Measurements from ENCODE around the gene PTPRN2. TPM values are rescaled to one million over a fixed set of nuclear protein-coding genes. Genes with fewer than 3 reads are reported as not detected.
A peak's percentile ranks its signal among the peaks of the same experiment; 100 is the strongest.
"Not testable (repeated sequence)": the region's sequence is repeated elsewhere in the genome, so short reads cannot be mapped to it uniquely, and the experiment has no call there.

The PTPRN2 gene
- total RNA-seq, 2 experiments from 2014 or later: 4.7 to 4.8 TPM

DNA sequence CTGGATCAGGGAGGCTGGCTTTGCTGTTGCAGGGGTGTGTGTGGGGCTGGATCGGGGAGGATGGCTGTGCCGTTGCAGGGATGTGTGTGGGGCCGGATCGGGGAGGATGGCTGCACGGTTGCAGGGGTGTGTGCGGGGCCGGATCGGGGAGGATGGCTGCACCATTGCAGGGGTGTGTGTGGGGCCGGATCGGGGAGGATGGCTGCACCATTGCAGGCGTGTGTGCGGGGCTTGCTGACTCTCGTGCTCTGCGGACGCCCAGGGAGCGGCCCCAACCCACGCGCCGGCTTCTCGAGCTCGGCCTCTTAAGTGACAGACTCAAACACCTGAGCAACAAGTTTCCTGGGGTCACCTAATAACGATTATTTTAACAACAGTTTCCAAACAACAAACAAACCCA is 732.6 kb downstream of the PTPRN2 start:
- Mint-ChIP-seq H3K4me1 (peaks cover 9% of the 10 kb centered on the region), H3K36me3 (ENCODE audit: low read depth) (no peaks in the 10 kb centered on the region), H3K4me3 (no peak overlapping the region), H3K9me3 (no peaks in the 10 kb centered on the region), H3K27ac (no peak overlapping the region), H3K27me3 (no peaks in the 10 kb centered on the region)
- no peak for DNase-seq
- ChIA-PET POLR2A (no interaction called here), CTCF (no interaction called here)

DNA sequence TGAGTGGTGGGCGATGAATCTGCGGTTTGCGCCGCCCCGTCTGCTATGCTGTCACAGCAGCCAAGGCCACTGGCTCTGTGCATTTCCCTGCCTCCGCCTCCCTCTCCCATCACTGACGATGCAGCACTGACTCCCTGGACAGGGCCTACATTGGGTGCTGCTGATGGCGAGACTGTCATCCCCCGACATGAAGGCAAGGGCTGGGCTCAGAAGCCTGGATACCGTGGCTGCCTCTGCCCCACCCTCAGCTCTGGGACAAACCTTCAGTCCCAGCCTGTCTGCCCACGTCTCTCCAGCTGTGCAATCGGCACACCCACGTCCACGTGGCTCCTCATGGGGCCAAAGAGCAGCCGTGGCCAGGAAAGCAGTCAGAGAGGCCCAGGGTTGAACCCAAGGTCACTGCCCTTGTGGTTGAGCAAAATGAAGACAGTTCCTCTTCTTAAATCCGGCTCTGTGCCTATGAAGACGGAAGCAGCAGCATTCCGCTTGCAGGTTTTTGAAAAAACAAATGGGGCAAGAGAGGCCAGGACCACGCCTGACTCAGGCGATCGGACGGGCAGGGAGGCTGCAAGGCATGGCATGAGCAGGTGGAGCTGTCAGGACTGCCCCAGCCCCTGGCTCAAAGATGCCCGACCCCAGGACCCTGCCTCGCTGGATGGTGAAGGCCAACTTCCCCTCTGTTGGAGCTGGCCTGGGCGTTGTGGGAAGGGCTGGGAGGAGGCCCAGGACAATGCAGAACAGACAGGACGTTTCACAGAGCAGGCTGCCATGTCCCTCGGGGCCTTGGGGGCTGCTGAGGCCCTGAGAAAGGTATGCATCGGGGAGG is 733.3 kb downstream of the PTPRN2 start:
- no peak overlapping the region for H3K27ac Mint-ChIP-seq
- no peaks in the 10 kb centered on the region for H3K36me3 Mint-ChIP-seq (ENCODE audit: low read depth)
- DNase-seq: no peak
- no peak overlapping the region for H3K4me3 Mint-ChIP-seq
- H3K27me3 Mint-ChIP-seq: no peaks in the 10 kb centered on the region
- ChIA-PET POLR2A (no interaction called here), CTCF (no interaction called here)
- H3K4me1 Mint-ChIP-seq: peaks cover 9% of the 10 kb centered on the region
- no peaks in the 10 kb centered on the region for H3K9me3 Mint-ChIP-seq

DNA sequence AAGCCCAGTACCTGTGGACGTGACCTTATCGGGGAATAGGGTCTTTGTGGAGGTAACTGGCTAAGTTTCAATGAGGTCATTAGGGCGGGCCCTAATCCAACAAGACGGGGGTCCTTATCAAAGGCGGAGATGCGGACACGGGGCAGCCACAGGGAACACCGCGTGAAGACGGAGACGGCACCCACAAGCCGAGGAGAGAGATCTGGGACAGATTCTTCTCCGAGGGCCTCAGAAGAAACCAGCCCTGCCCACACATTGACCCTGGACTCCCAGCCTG is 733.9 kb downstream of the PTPRN2 start:
- no peak for DNase-seq
- Mint-ChIP-seq H3K4me3 (no peak overlapping the region), H3K4me1 (peaks cover 9% of the 10 kb centered on the region), H3K9me3 (no peaks in the 10 kb centered on the region), H3K27me3 (no peaks in the 10 kb centered on the region), H3K27ac (no peak overlapping the region), H3K36me3 (ENCODE audit: low read depth) (no peaks in the 10 kb centered on the region)
- CTCF ChIA-PET: no interaction called here
- POLR2A ChIA-PET: no interaction called here

DNA sequence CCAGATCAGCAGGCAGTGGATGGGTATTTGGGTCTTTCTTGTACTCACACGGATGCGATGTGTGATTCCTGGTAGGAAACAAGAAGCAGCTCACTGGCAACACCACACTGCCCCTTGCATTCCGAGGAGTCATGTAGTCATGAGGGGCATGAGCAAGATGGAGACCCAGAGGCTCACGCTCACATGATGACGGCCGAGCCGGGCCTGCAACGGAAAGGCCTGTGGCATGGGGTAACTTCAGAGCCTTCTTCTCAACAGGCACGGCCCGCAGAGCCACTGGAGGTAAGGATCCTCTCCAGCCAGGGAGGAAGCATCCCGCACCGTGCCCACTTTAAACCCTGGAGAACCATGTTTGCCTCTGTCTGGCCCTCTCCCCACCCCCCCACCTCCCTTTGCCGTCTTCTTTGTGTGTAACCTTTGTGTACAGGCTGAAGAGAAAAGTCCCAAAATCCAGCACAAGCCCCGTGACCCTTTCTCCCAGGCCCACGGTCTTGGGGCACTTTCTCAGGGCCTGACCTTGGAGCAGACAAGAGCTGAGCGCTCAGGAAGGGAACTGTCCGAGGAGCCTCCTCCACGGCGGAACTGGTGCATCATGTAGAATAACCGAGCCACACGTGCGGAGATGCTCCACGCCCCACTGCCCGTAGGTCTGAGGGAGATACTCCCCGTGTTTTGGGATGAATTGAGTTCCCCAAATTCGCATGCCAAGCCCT is 734.4 kb downstream of the PTPRN2 start:
- Mint-ChIP-seq H3K4me3 (no peak overlapping the region), H3K27ac (no peak overlapping the region), H3K36me3 (ENCODE audit: low read depth) (no peaks in the 10 kb centered on the region), H3K27me3 (no peaks in the 10 kb centered on the region), H3K9me3 (no peaks in the 10 kb centered on the region), H3K4me1 (peaks cover 9% of the 10 kb centered on the region)
- DNase-seq: no peak
- ChIA-PET POLR2A (no interaction called here), CTCF (no interaction called here)

DNA sequence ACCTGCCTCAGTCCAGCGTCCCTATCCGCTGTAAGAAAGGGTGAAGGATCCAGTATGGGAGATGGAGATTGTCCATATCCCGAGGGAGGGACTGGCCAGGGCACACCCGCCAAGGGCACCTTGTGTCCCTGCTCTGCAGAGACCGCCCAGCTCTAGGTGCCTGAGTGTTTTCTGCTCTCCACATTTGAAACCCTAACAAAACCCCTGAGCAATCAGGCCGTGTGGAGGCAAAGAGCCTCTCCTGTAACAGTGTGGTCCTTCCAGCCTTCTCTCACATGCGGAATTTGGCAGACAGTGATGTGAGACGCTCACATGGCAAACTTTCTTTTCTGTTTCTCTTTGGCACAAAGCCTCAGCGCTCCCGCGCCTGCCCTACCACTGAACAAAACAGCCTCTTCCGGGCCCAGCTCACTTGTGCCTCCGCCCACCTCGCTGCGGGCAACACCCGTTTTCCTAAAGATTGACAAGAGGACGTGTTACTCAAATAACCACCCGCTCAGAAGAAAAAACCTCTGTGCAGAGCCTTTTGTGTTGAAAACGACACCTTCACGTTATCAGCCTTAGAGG is 736.0 kb downstream of the PTPRN2 start:
- Mint-ChIP-seq H3K9me3 (no peaks in the 10 kb centered on the region), H3K4me1 (peaks cover 9% of the 10 kb centered on the region), H3K27me3 (no peaks in the 10 kb centered on the region), H3K27ac (peak overlapping the region; percentile 72), H3K36me3 (ENCODE audit: low read depth) (no peaks in the 10 kb centered on the region), H3K4me3 (peak overlapping the region; percentile 55)
- ChIA-PET CTCF (interaction anchor here (1.1 kb wide), 1 partner anchor 464 kb away, joined by 6 read pairs; no protein-coding TSS in a partner anchor), POLR2A (interaction anchor here (0.7 to 0.8 kb wide), 2 partner anchors 10 to 39 kb away, joined by 3 read pairs; no protein-coding TSS in a partner anchor)
- peak; percentile 84 for DNase-seq

DNA sequence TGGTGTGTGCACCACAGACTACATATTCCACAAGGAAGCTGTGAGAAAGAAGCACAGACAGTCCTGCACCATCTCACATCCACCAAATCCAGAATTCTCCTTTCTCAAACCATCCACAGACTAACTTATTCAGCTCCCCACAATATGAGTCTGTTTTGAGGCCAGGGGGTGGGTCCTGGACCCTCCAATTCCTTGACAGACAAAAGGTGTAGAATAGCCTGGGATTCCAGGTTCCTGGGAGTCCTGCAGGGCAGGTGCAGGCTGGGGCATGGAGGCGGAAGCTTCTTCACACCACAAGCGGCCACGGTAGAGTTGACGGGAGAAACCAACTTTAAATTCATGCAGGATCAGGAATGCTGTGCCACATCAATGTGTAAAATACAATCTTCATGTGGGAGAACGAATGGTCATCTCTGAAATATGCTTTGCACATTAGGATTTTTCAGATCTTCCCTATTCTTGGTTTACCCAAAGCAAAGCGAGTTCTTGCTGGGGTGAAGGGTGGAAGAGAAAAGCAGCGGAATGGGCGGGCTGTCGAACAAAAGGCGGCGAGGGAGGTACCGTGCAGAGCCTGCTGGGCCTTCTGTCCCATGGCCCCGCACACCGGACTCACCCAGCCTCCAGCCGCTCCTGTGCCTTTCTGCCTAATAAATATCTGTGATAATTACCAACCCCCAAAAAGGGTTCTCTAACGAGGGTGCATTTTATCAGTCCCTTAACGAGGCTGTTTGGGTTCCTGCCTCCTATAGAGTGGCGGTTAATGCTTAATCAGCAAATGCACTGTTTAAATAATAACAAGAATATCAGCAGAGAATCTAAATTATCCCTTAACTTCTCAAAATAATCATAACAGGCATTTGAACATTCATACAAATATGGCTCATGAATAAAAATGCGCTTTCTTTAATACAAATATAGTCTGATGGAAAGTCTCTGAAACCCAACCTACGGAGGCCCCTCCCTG is 736.9 kb downstream of the PTPRN2 start:
- POLR2A ChIA-PET: interaction anchor here (0.8 kb wide), 1 partner anchor 9 kb away, joined by 3 read pairs; no protein-coding TSS in a partner anchor
- no peak overlapping the region for H3K4me3 Mint-ChIP-seq

DNA sequence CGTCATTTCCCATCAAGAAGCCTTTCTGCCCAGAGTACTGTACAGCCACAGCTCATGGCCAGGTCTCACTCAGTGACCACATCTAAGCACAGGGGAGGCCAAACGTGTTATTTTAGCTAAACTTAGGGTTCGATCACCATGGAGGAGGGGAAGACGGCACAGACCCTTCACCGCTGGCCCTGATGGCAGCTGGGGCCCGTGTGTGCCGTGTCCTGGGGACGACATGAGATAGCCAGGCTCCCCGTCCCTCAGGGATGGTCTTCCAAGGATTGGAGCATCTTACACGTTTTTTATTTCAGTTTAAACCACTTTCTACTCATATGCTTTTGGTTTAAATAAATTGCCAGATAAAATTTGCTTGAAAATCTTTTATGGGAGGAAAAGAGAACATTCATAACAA is 737.9 kb downstream of the PTPRN2 start:
- POLR2A ChIA-PET: no interaction called here
- H3K36me3 Mint-ChIP-seq (ENCODE audit: low read depth): no peaks in the 10 kb centered on the region
- H3K9me3 Mint-ChIP-seq: no peaks in the 10 kb centered on the region
- no peaks in the 10 kb centered on the region for H3K27me3 Mint-ChIP-seq
- no peak for DNase-seq
- CTCF ChIA-PET: no interaction called here
- H3K4me1 Mint-ChIP-seq: peaks cover 9% of the 10 kb centered on the region
- no peak overlapping the region for H3K27ac Mint-ChIP-seq
- no peak overlapping the region for H3K4me3 Mint-ChIP-seq

More for the DNA sequence above, 736.9 kb downstream of the PTPRN2 start:
- H3K27ac Mint-ChIP-seq: peak overlapping the region; percentile 11
- H3K36me3 Mint-ChIP-seq (ENCODE audit: low read depth): no peaks in the 10 kb centered on the region
- DNase-seq: no peak
- no peaks in the 10 kb centered on the region for H3K27me3 Mint-ChIP-seq
- H3K9me3 Mint-ChIP-seq: no peaks in the 10 kb centered on the region
- H3K4me1 Mint-ChIP-seq: peaks cover 9% of the 10 kb centered on the region
- CTCF ChIA-PET: no interaction called here

DNA sequence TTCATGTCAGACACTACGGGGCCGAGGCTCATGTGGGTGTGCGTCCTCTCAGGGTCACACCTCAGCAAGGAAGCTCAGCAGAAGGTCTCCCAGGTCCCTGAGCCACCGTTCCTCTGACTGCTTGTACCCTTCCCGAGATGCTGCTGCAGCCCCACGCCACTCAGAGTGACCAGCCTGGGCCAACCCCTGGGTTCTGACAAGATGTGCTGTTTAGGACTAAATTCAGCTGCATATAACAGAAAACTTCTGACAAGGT is 738.4 kb downstream of the PTPRN2 start:
- Mint-ChIP-seq H3K27me3 (no peaks in the 10 kb centered on the region), H3K36me3 (ENCODE audit: low read depth) (no peaks in the 10 kb centered on the region), H3K27ac (no peak overlapping the region), H3K4me1 (peaks cover 9% of the 10 kb centered on the region), H3K9me3 (no peaks in the 10 kb centered on the region), H3K4me3 (no peak overlapping the region)
- DNase-seq: no peak
- POLR2A ChIA-PET: no interaction called here
- CTCF ChIA-PET: no interaction called here

DNA sequence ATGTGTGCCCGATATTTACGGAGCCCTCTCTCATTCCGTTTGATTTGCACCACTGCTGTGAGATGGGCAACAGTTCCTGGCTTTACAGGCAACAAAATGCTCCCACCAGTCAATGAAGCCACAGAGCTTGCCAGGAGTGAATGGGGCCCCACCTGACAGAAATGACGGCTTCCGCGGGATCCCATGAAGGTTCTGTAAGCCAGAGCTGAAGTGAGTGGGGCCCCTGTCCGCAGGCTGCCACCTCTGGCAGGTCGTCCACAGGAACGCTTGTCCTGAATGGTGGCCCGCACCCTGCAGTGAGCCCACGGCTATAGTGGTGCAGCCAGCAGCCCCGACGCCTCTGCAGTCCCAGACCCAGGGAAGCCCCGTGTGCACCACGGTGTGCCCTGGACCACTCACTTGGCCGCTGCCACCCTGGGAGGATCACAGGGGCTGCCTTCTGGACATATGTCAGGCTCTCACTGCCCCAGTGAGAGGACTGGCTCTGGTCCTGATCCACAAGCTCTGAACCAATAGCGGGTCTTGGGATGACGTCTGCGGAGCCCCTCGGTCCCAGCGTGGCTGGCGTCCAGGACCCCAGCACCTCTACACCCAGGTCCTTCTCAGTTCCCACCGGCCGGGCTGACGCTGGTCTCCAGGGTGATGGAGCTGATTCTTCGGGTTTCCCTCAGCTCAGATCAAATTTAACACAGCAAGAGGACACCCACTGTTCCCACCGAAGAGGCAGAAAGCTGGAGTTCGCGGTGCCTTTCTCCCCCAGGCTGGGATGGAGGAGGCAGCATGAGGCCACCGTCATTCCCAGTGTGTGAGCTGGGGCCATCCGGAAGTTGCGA is 738.9 kb downstream of the PTPRN2 start:
- H3K27ac Mint-ChIP-seq: no peak overlapping the region
- peaks cover 9% of the 10 kb centered on the region for H3K4me1 Mint-ChIP-seq
- CTCF ChIA-PET: no interaction called here
- no peaks in the 10 kb centered on the region for H3K27me3 Mint-ChIP-seq
- POLR2A ChIA-PET: no interaction called here
- no peak overlapping the region for H3K4me3 Mint-ChIP-seq
- H3K36me3 Mint-ChIP-seq (ENCODE audit: low read depth): no peaks in the 10 kb centered on the region
- DNase-seq: no peak
- H3K9me3 Mint-ChIP-seq: no peaks in the 10 kb centered on the region

DNA sequence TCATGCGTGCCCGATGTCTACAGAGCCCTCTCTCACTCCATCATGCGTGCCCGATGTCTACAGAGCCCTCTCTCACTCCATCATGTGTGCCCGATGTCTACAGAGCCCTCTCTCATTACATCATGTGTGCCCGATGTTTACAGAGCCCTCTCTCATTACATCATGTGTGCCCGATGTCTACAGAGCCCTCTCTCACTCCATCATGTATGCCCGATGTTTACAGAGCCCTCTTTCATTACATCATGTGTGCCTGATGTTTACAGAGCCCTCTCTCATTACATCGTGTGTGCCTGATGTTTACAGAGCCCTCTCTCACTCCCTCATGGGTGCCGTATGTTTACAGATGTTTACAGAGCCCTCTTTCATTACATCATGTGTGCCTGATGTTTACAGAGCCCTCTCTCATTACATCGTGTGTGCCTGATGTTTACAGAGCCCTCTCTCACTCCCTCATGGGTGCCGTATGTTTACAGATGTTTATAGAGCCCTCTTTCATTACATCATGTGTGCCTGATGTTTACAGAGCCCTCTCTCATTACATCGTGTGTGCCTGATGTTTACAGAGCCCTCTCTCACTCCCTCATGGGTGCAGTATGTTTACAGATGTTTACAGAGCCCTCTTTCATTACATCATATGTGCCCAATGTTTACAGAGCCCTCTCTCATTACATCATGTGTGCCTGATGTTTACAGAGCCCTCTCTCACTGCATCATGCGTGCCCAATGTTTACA is 739.7 kb downstream of the PTPRN2 start:
- H3K4me3 Mint-ChIP-seq; H3K27ac Mint-ChIP-seq; CTCF ChIA-PET; H3K27me3 Mint-ChIP-seq; H3K36me3 Mint-ChIP-seq (ENCODE audit: low read depth); H3K4me1 Mint-ChIP-seq; H3K9me3 Mint-ChIP-seq; DNase-seq; POLR2A ChIA-PET: not testable (repeated sequence)

DNA sequence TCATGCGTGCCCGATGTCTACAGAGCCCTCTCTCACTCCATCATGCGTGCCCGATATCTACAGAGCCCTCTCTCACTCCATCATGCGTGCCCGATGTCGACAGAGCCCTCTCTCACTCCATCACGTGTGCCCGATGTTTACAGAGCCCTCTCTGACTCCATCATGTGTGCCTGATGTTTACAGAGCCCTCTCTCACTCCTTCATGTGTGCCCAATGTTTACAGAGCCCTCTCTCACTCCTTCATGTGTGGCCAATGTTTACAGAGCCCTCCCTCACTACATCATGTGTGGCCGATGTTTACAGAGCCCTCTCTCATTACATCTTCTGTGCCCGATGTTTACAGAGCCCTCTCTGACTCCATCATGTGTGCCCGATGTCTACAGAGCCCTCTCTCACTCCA is 740.9 kb downstream of the PTPRN2 start:
- H3K27ac Mint-ChIP-seq; DNase-seq; POLR2A ChIA-PET; CTCF ChIA-PET; H3K4me1 Mint-ChIP-seq; H3K27me3 Mint-ChIP-seq; H3K36me3 Mint-ChIP-seq (ENCODE audit: low read depth); H3K9me3 Mint-ChIP-seq; H3K4me3 Mint-ChIP-seq: not testable (repeated sequence)

DNA sequence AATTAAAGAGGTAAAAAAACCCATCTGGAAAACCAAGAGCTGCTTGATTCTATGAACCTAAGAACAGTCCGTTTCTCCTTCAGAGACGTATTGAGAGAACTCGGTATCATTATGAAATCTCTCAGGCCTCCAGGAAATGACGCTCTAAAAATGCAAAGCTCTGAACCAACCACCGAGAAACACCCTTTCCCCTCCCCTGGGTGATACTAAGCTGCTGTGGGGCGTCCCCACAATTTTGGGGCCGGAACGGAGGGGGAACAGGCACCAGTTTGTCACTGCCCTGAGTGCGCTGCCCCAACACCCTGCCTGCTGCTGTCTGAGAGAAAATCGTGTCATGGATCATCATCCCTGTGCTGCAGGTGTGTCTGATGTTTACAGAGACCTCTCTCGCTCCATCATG is 741.4 kb downstream of the PTPRN2 start:
- POLR2A ChIA-PET: interaction anchor here (0.6 kb wide), 1 partner anchor 27 kb away, joined by 3 read pairs; no protein-coding TSS in a partner anchor
- no peak overlapping the region for H3K4me3 Mint-ChIP-seq
- peaks cover 2% of the 10 kb centered on the region for H3K4me1 Mint-ChIP-seq
- H3K9me3 Mint-ChIP-seq: no peaks in the 10 kb centered on the region
- H3K36me3 Mint-ChIP-seq (ENCODE audit: low read depth): no peaks in the 10 kb centered on the region
- H3K27ac Mint-ChIP-seq: no peak overlapping the region
- no peaks in the 10 kb centered on the region for H3K27me3 Mint-ChIP-seq
- CTCF ChIA-PET: no interaction called here
- DNase-seq: no peak
